SKM-1 treated with dmso at 0.1 percent for 144 hours (cell line): ENCODE data around the gene TUBB2A.
"Not testable (repeated sequence)": the region's sequence is repeated elsewhere in the genome, so short reads cannot be mapped to it uniquely, and the experiment has no call there.

ENCODE experiments used
- DNase-seq: peaks from one replicate; lab custom pipeline; 2025; ENCODE audit not compliant: unreplicated experiment; lab: John Stamatoyannopoulos, UW

The TUBB2A gene

DNA sequence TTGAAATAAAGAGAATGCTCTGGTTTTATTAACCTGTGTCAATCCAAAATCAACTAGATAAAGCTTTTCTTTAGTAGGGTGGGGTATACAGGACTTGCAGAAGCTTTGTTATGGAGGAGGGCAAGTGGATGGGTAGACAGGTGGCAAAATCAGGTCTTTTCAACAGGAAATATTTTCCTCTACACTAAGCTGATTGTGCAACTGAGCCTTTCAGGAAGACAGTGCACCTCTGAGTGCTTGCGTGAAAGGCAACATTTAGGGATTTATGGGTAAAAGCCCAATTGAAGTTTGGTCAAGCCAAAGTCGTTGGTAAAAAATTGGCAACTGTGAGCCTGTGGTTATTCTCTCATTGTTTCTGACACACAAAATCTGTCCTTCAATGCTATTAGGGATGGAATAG lies 23.8 kb upstream of the TUBB2A start:
- DNase-seq: no peak

GRCh38 chr6:3179945-3180344 lies 22.6 kb upstream of the TUBB2A start:
- DNase-seq: not testable (repeated sequence)

- DNase-seq: not testable (repeated sequence)
Measured at GRCh38 chr6:3178666-3179065, 21.3 kb upstream of the TUBB2A start.

- peak; percentile 44 for DNase-seq
Measured at GRCh38 chr6:3176562-3177355, 19.4 kb upstream of the TUBB2A start.

DNA sequence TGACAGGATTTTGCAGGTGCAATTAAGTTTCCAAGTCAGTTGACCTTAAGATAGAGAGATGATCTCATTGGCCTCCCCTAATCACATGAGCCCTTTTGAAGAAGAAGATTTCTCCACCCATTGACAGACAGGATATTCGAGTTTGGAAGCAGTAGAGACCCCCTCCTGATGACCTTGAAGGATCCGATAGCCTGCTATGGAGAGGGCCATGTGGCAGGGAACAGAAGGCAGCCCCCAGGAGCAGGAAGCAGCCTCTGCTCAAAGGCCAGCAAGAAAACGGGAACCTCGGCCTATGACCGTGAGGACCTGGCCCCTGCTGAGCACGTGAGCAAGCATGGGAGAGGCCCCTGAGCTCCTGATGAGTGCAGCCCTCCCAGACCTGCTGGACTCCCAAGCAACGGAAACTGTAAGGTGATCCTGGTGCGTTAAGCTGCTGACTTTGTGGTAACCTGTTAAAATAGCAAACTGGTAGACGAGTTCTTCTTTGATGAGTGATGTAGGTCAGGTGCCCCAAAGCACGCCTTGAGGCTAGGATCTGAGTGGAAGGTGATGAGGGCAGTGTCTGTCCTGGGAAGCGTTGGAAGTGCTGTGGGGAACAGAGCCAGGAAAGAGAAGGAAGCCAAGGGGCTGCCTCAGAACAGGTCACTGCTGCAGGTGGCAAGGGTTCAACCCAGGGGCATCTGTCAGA lies 18.5 kb upstream of the TUBB2A start:
- no peak for DNase-seq

DNA sequence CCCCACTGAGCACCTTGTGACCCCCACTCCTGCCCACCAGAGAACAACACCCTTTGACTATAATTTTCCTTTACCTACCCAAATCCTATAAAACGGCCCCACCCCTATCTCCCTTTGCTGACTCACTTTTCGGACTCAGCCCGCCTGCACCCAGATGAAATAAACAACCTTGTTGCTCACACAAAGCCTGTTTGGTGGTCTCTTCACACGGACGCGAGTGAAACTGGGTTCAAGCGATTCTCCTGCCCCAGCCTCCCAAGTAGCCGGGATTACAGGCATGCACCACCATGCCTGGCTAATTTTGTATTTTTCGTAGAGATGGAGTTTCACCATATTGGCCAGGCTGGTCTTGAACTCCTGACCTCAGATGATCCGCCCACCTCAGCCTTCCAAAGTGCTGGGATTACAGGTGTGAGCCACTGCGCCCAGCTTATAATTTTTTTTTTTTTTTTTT lies 16.3 kb upstream of the TUBB2A start:
- not testable (repeated sequence) for DNase-seq

GRCh38 chr6:3172789-3173188 lies 15.4 kb upstream of the TUBB2A start:
- DNase-seq: not testable (repeated sequence)

- DNase-seq: not testable (repeated sequence)
Measured at GRCh38 chr6:3171313-3172175, 14.2 kb upstream of the TUBB2A start.

- not testable (repeated sequence) for DNase-seq
Measured at GRCh38 chr6:3170676-3171075, 13.3 kb upstream of the TUBB2A start.

- not testable (repeated sequence) for DNase-seq
Measured at GRCh38 chr6:3168046-3168445, 10.7 kb upstream of the TUBB2A start.

GRCh38 chr6:3166535-3167225 lies 9.3 kb upstream of the TUBB2A start:
- not testable (repeated sequence) for DNase-seq

DNA sequence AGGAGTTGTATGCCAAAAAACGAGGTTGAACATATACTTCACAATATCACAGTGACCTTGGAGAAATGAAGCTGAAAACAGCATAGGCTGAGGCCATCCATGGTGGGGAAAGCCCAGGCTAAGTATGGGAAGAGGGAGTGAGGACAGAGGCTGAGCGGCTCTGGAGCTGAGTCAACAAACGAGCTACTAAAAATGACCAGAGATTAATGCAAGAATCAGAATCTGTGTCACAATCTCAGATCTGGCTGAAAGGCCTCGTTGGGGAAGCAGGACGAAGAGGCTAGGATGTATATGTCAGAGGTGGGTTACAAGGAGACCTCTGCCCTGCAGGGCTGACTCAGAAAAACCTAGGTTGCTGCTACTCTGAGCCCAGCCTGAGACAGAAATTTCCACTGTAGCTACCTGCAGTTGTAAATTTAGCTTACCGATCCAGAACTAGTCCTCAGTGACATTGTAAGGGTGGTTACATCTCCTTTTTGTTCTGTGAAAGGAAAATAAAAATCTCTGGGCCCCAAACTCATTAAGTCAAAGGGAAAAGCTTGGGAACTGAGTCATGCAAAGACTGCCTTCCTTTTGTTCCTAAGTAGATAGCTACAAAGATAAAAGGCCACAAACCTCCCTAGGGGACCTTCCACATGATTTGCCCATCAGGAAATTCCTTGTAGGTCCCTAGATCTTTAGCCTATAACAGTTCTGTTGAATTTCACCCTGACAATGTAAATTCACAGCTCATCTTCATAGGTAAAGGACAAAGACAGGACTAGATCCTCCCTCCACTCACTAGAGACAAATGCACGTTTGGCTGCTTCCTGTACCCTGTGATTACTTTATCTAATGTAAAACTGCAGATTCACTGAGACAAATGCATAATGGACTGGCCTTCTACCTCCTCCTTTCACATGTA lies 8.5 kb upstream of the TUBB2A start:
- no peak for DNase-seq

DNA sequence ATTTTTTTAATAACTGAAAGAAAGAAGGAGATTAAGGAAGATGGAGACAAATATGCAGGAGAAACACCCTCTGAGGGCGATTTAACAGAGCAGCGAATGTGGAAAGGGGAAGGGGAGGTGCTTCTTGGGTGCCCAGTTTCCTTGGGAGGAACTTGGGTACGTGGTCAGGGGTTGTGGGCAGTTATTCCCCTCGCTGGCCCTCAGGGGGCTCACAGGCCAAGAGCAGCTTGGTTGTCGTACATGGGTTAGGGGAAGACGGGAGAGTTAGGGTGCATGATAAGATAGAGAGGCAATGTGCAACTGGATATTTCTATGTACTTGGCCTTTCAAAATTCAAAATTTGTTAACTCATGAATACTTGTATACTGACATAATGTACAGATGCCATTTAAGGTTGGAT lies 7.0 kb upstream of the TUBB2A start:
- no peak for DNase-seq

DNA sequence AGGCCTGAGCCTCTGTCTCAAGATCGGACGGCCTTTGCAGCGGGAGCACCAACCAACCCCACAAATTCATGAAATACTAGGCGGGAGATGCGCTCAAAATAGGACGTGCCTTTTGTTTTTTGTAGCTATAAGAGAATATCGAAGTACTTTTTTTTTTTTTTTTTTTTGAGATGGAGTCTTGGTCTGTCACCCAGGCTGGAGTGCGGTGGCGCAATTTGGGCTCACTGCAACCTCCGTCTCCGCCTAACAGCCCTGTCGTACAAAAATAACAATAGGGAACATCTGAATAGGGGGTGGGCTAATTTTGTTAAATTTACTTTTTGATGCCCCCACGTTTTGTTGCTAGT lies 5.9 kb upstream of the TUBB2A start:
- peak; percentile 72 for DNase-seq

DNA sequence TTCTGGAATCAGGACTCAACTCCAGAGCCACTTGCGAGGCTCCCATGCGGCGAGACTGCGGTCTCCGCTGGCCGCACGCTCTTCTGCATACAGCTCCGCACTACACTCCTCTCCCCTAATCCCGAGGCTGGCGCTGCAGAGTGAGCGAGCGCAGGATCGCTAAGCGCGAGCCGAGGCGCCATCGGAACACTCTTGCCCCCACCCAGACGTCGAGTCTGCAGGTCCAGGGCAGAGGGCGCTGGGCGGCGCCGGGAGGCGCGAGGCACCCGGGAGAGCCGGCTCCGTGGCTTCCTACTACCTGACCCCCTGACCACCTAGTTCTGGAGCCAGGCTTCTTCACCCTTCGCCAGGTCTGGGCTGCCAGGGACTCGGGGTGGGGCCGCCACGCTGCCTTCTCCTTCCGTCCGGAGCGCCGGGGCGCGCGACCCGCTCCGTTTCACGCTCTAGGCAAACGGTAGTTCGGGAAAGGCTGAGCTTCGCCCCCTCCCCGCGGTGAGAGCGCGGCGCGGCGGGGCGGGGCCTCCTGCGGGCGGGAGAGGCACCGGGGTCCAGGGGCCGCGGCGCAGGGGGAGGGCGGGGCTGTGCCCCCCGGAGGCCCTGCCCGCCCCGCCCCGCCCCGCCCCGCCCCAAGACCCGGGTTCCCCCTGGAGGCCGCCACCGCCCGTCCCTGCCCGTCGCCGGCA lies 5.4 kb upstream of the TUBB2A start:
- peak; percentile 76 for DNase-seq

DNA sequence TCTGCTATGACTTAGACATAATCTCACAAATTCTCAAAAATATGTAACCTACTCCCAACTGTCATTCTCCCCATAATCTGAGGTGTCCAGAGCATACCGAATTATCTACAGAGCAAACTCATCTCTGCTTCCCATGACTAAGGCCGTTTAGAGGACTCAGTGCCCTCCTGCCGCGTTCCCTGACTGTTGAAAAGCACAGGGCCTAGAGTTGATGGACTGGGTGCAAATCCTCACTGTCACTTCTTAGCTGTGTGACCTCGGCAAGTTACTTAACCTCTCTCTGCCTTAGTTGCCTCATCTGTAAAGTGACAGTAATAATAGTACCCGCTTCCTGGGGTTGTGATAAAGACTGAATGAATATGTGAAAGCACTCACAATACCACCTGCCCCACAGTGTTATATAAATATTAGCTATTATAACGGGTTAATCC lies 4.7 kb upstream of the TUBB2A start:
- no peak for DNase-seq

- DNase-seq: no peak
Measured at GRCh38 chr6:3159805-3160781, 2.7 kb upstream of the TUBB2A start.
